SW480 (cell line): ENCODE results near the gene FSIP1.

Source experiments
- DNase-seq: peaks from one replicate; pipeline ENCODE4 v3.0.0-alpha.2; 2016; ENCODE audit warnings: low spot score

The FSIP1 gene

GRCh38 chr15:39618063-39618823 lies 164.4 kb downstream of the FSIP1 start:
- no peak for DNase-seq

GRCh38 chr15:39616731-39617455 lies 165.7 kb downstream of the FSIP1 start:
- DNase-seq, result no peak

DNA sequence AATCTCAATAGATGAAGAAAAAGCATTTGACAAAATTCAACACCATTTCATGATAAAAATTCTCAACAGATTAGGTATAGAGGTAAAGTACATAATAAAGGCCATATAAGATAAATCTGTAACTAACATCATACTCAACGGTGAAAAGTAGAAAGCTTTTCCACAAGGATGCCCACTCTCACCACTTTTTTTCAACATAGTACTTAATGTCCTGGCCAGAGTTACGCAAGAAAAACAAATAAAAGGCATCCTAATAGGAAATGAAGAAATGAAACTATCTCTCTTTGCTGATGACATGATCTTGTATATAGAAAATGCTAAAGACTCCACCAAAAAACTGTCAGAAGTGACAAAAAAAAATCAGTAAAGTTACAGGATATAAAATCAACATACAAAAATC lies 168.8 kb downstream of the FSIP1 start:
- DNase-seq, result no peak

GRCh38 chr15:39613271-39613670 lies 169.4 kb downstream of the FSIP1 start:
- no peak for DNase-seq

- DNase-seq, result no peak
Measured at GRCh38 chr15:39610665-39611064, 172.0 kb downstream of the FSIP1 start.

- DNase-seq, result no peak
Measured at GRCh38 chr15:39609166-39609916, 173.3 kb downstream of the FSIP1 start.

DNA sequence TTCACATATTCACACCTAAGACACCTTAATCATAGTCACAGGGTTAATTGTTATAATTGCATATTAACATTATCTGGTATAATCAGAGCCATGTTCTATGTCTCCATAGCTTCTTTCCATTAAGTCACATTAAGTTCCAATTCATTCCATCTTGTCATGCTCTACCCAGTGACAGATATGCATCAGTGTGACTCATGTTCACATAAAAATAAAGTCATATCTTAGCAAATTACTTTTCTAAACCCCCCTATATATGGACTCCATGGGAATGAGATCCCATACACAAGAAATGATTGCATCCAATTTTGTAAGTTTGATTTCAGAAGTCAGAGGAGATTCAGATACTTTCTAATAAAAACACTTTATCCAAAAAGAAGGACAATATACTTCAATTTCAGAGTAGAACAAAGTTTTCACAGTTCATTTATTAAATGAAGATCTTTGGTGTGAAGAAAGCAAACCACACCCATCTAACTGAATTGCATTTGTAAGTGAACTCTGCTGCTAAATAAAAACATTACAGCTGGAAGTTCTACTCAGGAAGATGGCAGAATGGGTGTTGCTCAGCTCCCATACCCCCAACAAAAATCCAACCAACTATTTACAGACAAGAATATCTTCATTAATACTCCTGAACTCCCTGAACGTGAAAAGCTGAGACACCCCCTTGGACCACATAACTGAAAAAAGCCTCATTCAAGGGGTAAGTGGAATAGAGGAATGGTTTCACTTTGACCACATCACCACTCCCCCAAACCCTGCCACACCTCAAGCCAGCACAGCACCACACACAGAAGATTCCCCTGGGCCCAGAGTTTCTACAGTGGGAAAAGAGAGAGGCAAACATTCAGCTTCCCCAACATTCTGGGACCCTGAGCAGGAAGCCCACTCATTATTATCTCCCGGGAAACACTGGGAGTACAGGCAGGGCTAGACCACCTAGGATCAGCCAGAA lies 174.2 kb downstream of the FSIP1 start:
- no peak for DNase-seq

GRCh38 chr15:39605146-39605545 lies 177.5 kb downstream of the FSIP1 start:
- no peak for DNase-seq

- no peak for DNase-seq
Measured at GRCh38 chr15:39602143-39602542, 180.5 kb downstream of the FSIP1 start.

DNA sequence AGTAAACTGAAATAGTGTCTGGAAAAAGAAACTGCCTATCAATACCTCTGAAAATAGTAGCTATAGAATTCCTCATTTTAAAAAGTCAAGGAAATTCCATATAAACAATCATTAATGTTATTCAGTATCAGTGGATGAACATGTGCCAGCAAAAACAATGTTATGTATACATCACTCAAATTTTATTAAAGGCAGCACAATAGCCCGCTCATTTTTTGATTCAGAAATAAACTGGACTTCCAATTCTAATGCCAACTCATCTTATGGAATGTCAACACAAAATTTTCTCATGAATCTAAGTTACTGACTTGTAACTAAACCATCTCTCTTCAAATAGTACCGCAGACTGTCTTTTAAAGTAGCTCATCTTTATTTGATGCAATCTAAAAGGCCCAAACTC lies 182.8 kb downstream of the FSIP1 start:
- DNase-seq, result no peak

GRCh38 chr15:39598958-39599845 lies 183.4 kb downstream of the FSIP1 start:
- no peak for DNase-seq

GRCh38 chr15:39598186-39598850 lies 184.3 kb downstream of the FSIP1 start:
- DNase-seq, result no peak

DNA sequence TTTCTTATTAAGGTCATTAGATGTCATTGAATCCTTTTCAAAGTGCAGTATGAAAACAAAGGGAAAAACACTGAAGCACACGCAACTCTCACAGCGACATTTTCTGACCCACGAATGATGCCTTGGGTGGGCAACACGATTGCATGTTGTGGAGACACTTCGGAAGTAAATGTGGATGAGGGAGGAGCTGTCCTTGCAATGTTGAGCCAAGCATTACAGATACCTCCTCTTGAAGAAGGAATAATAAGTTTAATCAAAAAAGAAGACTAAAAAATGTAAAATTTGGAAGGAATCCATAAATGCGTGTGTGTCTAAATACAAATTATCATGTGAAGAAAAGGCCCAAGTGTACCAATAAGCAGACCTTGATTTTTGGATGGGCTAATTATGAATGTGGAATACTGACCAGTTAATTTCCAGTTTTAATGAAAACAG lies 184.9 kb downstream of the FSIP1 start:
- no peak for DNase-seq

DNA sequence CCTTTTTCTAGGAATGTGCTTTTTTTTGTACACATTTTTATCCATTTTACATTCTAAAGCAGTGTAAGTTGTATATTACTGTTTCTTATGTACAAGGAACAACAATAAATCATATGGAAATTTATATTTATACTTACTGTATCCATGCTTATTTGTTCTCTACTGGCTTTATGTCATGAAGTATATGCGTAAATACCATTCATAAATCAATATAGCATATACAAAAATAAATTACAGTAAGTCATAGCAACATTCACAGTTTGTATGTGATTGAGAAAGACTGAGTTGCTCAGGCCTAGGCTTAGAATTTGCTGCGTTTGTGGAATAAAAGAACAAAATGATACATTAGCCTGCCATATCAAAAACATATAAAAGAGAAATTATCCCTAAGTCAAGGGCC lies 185.3 kb downstream of the FSIP1 start:
- DNase-seq, result no peak

GRCh38 chr15:39596358-39597051 lies 186.1 kb downstream of the FSIP1 start:
- DNase-seq, result no peak

DNA sequence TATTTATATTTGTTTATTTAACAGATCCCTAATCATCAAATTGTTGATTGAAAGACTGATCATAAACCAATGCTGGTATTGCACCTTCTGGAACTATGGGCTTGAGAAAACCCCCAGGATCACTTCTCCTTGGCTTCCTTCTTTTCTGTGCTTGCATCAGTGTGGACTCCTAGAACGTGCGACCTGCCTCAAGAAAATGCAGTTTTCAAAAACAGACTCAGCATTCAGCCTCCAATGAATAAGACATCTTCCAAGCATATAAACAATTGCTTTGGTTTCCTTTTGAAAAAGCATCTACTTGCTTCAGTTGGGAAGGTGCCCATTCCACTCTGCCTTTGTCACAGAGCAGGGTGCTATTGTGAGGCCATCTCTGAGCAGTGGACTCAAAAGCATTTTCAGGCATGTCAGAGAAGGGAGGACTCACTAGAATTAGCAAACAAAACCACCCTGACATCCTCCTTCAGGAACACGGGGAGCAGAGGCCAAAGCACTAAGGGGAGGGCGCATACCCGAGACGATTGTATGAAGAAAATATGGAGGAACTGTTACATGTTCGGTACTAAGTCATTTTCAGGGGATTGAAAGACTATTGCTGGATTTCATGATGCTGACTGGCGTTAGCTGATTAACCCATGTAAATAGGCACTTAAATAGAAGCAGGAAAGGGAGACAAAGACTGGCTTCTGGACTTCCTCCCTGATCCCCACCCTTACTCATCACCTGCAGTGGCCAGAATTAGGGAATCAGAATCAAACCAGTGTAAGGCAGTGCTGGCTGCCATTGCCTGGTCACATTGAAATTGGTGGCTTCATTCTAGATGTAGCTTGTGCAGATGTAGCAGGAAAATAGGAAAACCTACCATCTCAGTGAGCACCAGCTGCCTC lies 187.1 kb downstream of the FSIP1 start:
- DNase-seq, result no peak

DNA sequence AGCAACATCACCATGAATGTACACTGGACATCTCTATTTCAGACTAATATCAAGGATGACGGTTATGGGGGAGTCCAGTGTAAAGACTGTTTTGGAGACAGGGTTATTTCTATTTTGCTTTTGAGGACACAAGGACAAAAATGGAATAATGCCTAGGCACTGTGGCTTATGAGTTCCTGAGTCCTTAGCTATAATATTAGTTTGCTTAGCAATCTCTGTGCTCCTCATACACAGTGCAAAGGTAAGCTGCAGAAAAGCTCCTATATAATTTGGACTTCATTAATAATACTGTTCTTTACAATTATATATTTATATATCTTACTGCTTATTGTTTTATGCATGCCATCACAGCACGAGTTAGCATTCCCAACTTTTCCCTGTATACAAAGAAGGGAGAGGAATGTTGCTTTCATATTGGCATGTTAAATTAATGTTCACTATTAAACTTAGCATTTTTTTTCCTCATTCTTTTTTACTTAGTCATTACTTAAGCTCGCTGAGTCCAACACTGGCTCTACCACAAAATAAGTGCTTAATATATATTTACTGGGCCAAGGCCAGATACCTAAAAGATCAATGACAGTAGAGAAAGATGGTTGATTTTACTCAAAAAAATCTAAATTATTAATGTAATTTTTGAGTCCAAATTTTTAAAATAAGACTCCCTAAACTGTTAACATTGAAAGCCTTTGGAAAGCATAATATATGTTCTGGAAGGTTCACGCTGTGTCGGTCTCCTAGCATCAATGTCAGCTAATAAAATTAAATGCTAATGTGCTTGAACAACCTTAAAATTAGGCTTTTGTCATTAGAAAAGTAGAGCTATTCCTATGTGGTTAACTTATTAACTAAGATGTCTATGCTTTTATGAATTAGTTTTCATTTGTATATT lies 187.9 kb downstream of the FSIP1 start:
- DNase-seq, result no peak
